BLaER1 treated with 17β-estradiol and CSF1 and Interleukin-3, amounts not matched to agents 10 nM and 100 nM (cell line): ENCODE measurements around the gene FLOT1.

Experiments used
- H3K27ac ChIP-seq, 11 experiments: shearing (Covaris generic); formaldehyde crosslinking; 2 replicates each; pipeline ENCODE4 v1.8.1; 2022
- H3K27me3 ChIP-seq, 11 experiments: shearing (Covaris generic); formaldehyde crosslinking; 2 replicates each; pipeline ENCODE4 v1.8.1; 2022
- H3K36me3 ChIP-seq, 11 experiments: shearing (Covaris generic); formaldehyde crosslinking; 2 replicates each; pipeline ENCODE4 v1.8.1; 2022
- H3K4me1 ChIP-seq, 10 experiments: shearing (Covaris generic); formaldehyde crosslinking; 2 replicates each; pipeline ENCODE4 v1.8.1; 2022
- H3K4me2 ChIP-seq, 11 experiments: shearing (Covaris generic); formaldehyde crosslinking; 2 replicates each; pipeline ENCODE4 v1.8.1; 2022
- H3K4me3 ChIP-seq, 10 experiments: shearing (Covaris generic); formaldehyde crosslinking; 2 replicates each; pipeline ENCODE4 v1.8.1; 2022
- H3K9ac ChIP-seq, 11 experiments: shearing (Covaris generic); formaldehyde crosslinking; 2 replicates each; pipeline ENCODE4 v1.8.1; 2022
- H3K9me3 ChIP-seq, 11 experiments: shearing (Covaris generic); formaldehyde crosslinking; replicated peaks in 1 of 11; 2 replicates each; pipeline ENCODE4 v1.8.1; 2022
- H4K20me1 ChIP-seq, 11 experiments: shearing (Covaris generic); formaldehyde crosslinking; 2 replicates each; pipeline ENCODE4 v1.8.1; 2022
- Cebpa-rat ChIP-seq, 11 experiments: shearing (Covaris generic); IDR thresholded peaks; 2 replicates each; pipeline ENCODE4 v1.8.1; 2022

FLOT1 gene

GRCh38 chr6:30683183-30683979 lies 59.1 kb downstream of the FLOT1 start:
- Histone ChIP-seq H3K27ac (peak overlapping the region; percentile 78 to 100 (median 99)), H3K4me1 (peaks cover 5 to 40% (median 30%) of the 10 kb centered on the region in 10 experiments), H4K20me1 (peaks cover 51 to 75% (median 66%) of the 10 kb centered on the region in 11 experiments), H3K9ac (peak overlapping the region; percentile 91 to 100 (median 99)), H3K4me2 (peak overlapping the region; percentile 89 to 100 (median 95)), H3K36me3 (peaks cover 34 to 65% (median 61%) of the 10 kb centered on the region in 11 experiments), H3K9me3 (no peaks in the 10 kb centered on the region), H3K4me3 (peak overlapping the region; percentile 83 to 100 (median 96)), H3K27me3 (no peaks in the 10 kb centered on the region)
- no peak for TF ChIP-seq Cebpa-rat (IDR thresholded peaks at IDR 0.05)

DNA sequence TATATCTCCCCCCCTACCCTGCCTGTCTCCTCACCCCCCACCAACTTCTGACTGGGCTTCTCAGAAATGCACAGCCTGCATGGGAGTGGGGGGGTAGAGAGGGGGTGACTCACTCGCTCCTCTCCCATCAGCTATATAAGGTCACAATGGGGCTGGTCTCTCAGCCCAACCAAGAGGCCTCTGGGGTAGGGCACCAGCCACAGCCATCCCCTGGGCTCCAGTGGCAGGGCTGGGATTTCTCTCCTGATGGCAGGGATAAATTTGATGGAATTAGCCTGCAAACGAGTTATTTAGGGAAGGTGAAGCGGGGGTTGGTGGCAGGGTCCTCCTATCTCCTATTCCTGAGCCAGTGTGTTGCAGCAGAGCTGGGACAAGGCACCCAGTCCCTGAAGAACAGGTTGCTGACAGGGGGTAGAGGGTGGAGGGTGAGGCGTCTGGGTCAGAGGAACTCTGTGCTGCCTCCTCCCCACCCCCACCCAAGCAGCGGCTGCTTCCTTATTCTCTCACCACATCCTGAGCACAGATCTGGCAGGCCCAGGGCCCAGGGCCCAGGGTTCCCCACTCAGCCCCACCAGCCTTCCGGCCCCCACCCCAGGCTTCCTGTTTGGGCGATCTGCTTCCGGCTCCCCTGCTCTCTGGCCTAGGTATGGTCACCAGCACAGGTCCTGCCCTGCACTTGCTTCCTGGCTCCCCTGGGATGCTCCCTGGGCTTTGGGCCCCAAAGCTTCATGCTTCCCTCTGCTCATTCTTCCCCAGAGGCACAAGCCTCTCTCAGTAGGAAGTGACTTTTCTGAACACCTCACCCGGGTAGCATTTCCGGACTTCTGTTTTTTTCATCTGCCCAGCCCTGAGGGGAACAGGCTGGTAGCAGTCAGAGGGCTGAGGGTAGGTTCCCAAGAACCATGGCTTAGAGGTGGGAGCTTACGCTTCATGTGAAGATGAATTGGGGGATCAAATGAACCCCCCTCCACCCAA lies 60.1 kb downstream of the FLOT1 start:
- Histone ChIP-seq H3K9ac (peak overlapping the region; percentile 91 to 100 (median 99)), H4K20me1 (peaks cover 60 to 85% (median 75%) of the 10 kb centered on the region in 11 experiments), H3K9me3 (no peaks in the 10 kb centered on the region), H3K36me3 (peaks cover 43 to 74% (median 71%) of the 10 kb centered on the region in 11 experiments), H3K4me1 (peaks cover 15 to 44% (median 38%) of the 10 kb centered on the region in 10 experiments), H3K4me3 (peak overlapping the region; percentile 83 to 100 (median 96)), H3K27me3 (no peaks in the 10 kb centered on the region), H3K27ac (peak overlapping the region; percentile 78 to 100 (median 99)), H3K4me2 (peak overlapping the region; percentile 90 to 100 (median 98))
- no peak for TF ChIP-seq Cebpa-rat (IDR thresholded peaks at IDR 0.05)

DNA sequence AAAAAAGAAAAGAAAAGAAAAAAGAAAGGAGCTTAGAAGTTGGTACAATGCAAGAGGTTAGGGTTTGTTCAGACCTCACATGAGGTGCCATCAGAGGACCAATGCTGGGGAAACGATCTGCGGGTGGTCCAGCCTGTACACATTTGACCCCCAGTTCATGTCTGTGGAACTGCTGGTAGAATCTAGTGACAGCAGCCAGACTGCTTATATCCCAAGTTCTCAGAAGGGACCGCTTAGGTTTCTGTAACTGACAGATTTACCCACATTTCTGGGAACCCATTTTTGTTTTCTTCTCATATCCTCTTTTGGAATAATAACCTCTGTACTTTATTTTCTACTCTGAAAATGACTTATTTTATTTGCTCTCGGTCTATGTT lies 60.7 kb downstream of the FLOT1 start:
- peaks cover 67 to 91% (median 82%) of the 10 kb centered on the region in 11 experiments for H4K20me1 ChIP-seq
- H3K27me3 ChIP-seq, result no peaks in the 10 kb centered on the region
- peaks cover 50 to 81% (median 78%) of the 10 kb centered on the region in 11 experiments for H3K36me3 ChIP-seq
- peak overlapping the region; percentile 83 to 100 (median 96) for H3K4me3 ChIP-seq
- H3K4me1 ChIP-seq, result peaks cover 20 to 50% (median 45%) of the 10 kb centered on the region in 10 experiments
- H3K9ac ChIP-seq, result peak overlapping the region; percentile 91 to 100 (median 99)
- no peak for TF ChIP-seq Cebpa-rat (IDR thresholded peaks at IDR 0.05)
- peak overlapping the region; percentile 90 to 100 (median 98) for H3K4me2 ChIP-seq
- H3K9me3 ChIP-seq, result no peaks in the 10 kb centered on the region
- peak overlapping the region; percentile 78 to 100 (median 99) for H3K27ac ChIP-seq

GRCh38 chr6:30679765-30680535 lies 62.5 kb downstream of the FLOT1 start:
- Histone ChIP-seq H3K4me2 (peak overlapping the region; percentile 90 to 100 (median 98)), H3K27ac (peak overlapping the region; percentile 0 to 100 (median 99); a peak in 19 of 22 replicates), H3K9ac (peak overlapping the region; percentile 91 to 100 (median 99)), H4K20me1 (peaks cover 69 to 91% (median 85%) of the 10 kb centered on the region in 11 experiments), H3K9me3 (no peaks in the 10 kb centered on the region), H3K27me3 (no peaks in the 10 kb centered on the region), H3K4me1 (peaks cover 29 to 63% (median 57%) of the 10 kb centered on the region in 10 experiments), H3K4me3 (peak overlapping the region; percentile 83 to 100 (median 96)), H3K36me3 (peaks cover 62 to 85% (median 82%) of the 10 kb centered on the region in 11 experiments)
- no peak for TF ChIP-seq Cebpa-rat (IDR thresholded peaks at IDR 0.05)

DNA sequence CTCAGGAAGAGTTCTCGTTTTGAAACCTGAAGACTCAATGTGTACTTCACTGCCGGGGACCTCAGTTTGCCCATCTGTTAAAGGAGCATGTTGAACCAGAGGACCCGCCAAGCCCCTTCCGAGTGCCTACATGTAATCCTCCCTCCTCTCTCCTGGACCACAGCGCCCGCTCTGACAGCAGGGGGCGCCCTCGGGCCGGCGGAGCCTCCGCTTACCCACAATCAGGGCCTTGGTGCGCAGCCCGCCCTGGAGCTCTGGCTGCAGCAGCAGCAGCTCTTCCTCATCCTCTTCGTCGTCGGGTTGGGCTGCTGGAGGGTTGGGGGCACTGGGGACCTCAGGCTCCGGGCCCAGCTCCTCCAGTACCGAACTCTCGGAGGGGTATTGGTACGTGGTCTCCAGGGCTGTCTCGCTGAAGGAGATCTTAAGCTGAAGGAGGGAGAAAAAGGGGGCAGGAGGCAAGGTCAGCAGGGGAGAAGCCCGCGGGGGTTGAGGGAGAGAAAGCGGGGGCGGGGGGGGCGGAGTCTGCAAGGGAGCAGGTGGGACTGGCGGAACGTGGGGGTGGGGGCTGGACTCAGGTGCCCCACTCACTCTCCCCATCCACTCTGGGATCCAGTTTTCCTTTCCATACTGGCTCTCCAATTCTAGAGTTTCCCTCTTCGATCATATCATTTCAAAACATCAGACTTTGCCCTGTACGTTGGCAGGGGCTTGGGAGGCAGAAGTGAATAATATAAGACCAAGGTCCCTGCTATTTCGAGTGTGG lies 63.3 kb downstream of the FLOT1 start:
- H3K4me2 ChIP-seq, result peak overlapping the region; percentile 90 to 100 (median 98)
- TF ChIP-seq Cebpa-rat (IDR thresholded peaks at IDR 0.05), result no peak
- no peaks in the 10 kb centered on the region for H3K27me3 ChIP-seq
- H3K4me1 ChIP-seq, result peaks cover 31 to 69% (median 59%) of the 10 kb centered on the region in 10 experiments
- peaks cover 69 to 85% (median 80%) of the 10 kb centered on the region in 11 experiments for H4K20me1 ChIP-seq
- H3K36me3 ChIP-seq, result peaks cover 62 to 79% (median 75%) of the 10 kb centered on the region in 11 experiments
- peak overlapping the region; percentile 91 to 100 (median 99) for H3K9ac ChIP-seq
- H3K4me3 ChIP-seq, result peak overlapping the region; percentile 83 to 100 (median 96)
- peak overlapping the region; percentile 0 to 100 (median 99); a peak in 19 of 22 replicates for H3K27ac ChIP-seq
- no peaks in the 10 kb centered on the region for H3K9me3 ChIP-seq
